HepG2 (cell line): ENCODE data around the gene GLIS2. TPM values are rescaled to one million over a fixed set of nuclear protein-coding genes. Genes with fewer than 3 reads are reported as not detected.

ENCODE experiments used
- AGO2 ChIP-seq: fragments of 200-400 bp; formaldehyde crosslinking; optimal IDR thresholded peaks from 2 replicates; pipeline ENCODE3; 2017; ENCODE audit warnings: mild to moderate bottlenecking, low read depth, low read length, moderate library complexity
- CBX1 ChIP-seq: IDR thresholded peaks from one replicate; pipeline ENCODE4 v1.6.1; 2016; ENCODE audit warnings: antibody characterized with exemption, low read depth
- DMAP1 ChIP-seq: IDR thresholded peaks from 2 replicates; pipeline ENCODE4 v1.6.1; 2016
- ELF1 ChIP-seq: sonication (generic); formaldehyde crosslinking; IDR thresholded peaks from 2 replicates; pipeline ENCODE4 v1.4.0; 2020; ENCODE audit warnings: missing genetic modification reagents
- FOSL2 ChIP-seq: sonication (generic); formaldehyde crosslinking; IDR thresholded peaks from 2 replicates; pipeline ENCODE4 v1.4.0; 2020; ENCODE audit warnings: missing genetic modification reagents
- KAT7 ChIP-seq: IDR thresholded peaks from 2 replicates; pipeline ENCODE4 v1.6.1; 2018; ENCODE audit warnings: borderline replicate concordance, missing compliant biosample characterization
- KDM4B ChIP-seq: sonication (generic); formaldehyde crosslinking; IDR thresholded peaks from 2 replicates; pipeline ENCODE4 v1.4.0; 2020; ENCODE audit warnings: missing genetic modification reagents
- MEF2D ChIP-seq: sonication (generic); formaldehyde crosslinking; IDR thresholded peaks from 2 replicates; pipeline ENCODE4 v1.5.1; 2020; ENCODE audit warnings: mild to moderate bottlenecking, missing genetic modification reagents
- MTA3 ChIP-seq: sonication (generic); formaldehyde crosslinking; IDR thresholded peaks from 2 replicates; pipeline ENCODE4 v1.4.0; 2020; ENCODE audit warnings: missing genetic modification reagents
- MXD3 ChIP-seq: IDR thresholded peaks from 2 replicates; pipeline ENCODE4 v1.6.1; 2016; ENCODE audit warnings: mild to moderate bottlenecking, missing biosample characterization, missing genetic modification reagents
- NFE2 ChIP-seq: sonication (generic); formaldehyde crosslinking; IDR thresholded peaks from 2 replicates; pipeline ENCODE4 v1.4.0; 2020; ENCODE audit warnings: missing genetic modification reagents
- NFE2L1 ChIP-seq: sonication (generic); formaldehyde crosslinking; IDR thresholded peaks from 2 replicates; pipeline ENCODE4 v1.4.0; 2020; ENCODE audit warnings: missing genetic modification reagents, mild to moderate bottlenecking, borderline replicate concordance
- NR2F2 ChIP-seq: IDR thresholded peaks from 2 replicates; pipeline ENCODE4 v1.6.1; 2012; ENCODE audit warnings: low read depth, inconsistent platforms, borderline replicate concordance
- SALL1 ChIP-seq: sonication (generic); formaldehyde crosslinking; IDR thresholded peaks from 2 replicates; pipeline ENCODE4 v1.8.0; 2022; ENCODE audit warnings: mild to moderate bottlenecking, missing genetic modification reagents
- SOX5 ChIP-seq: IDR thresholded peaks from 2 replicates; pipeline ENCODE4 v1.6.1; 2016; ENCODE audit warnings: borderline replicate concordance
- SYNCRIP ChIP-seq: fragments of 200-400 bp; formaldehyde crosslinking; IDR thresholded peaks from 2 replicates; pipeline ENCODE4 v1.6.1; 2018; ENCODE audit warnings: mild to moderate bottlenecking, low read depth, low read length; ENCODE audit not compliant: insufficient read depth
- TAF1 ChIP-seq: sonication (generic); formaldehyde crosslinking; IDR thresholded peaks from 2 replicates; pipeline ENCODE4 v1.4.0; 2020; ENCODE audit warnings: missing genetic modification reagents
- ZNF101 ChIP-seq: sonication (generic); formaldehyde crosslinking; IDR thresholded peaks from 2 replicates; pipeline ENCODE4 v1.4.0; 2020; ENCODE audit warnings: mild to moderate bottlenecking, low read depth, missing genetic modification reagents, borderline replicate concordance
- ZNF138 ChIP-seq: sonication (generic); formaldehyde crosslinking; IDR thresholded peaks from 2 replicates; pipeline ENCODE4 v1.5.0; 2020; ENCODE audit warnings: mild to moderate bottlenecking, low read depth, missing genetic modification reagents
- ZNF264 ChIP-seq: sonication (generic); formaldehyde crosslinking; IDR thresholded peaks from 2 replicates; pipeline ENCODE4 v1.4.0; 2020; ENCODE audit warnings: missing genetic modification reagents
- ZNF547 ChIP-seq: sonication (generic); formaldehyde crosslinking; IDR thresholded peaks from 2 replicates; pipeline ENCODE4 v1.5.1; 2020; ENCODE audit warnings: mild to moderate bottlenecking, missing genetic modification reagents
- ZNF572 ChIP-seq: sonication (generic); formaldehyde crosslinking; IDR thresholded peaks from 2 replicates; pipeline ENCODE4 v1.5.1; 2020; ENCODE audit warnings: mild to moderate bottlenecking, missing genetic modification reagents
- ZNF709 ChIP-seq: sonication (generic); formaldehyde crosslinking; IDR thresholded peaks from 2 replicates; pipeline ENCODE4 v1.5.0; 2020; ENCODE audit warnings: mild to moderate bottlenecking, missing genetic modification reagents
- polyA plus RNA-seq, 8 experiments: library from polyadenylated mRNA; depleted of rRNA in 3 of 8; stranded (reverse) in 7 of 8; unstranded in 1 of 8; fragments of >200 nt; fragmentation: Illumina TruSeq in 4 of 8; extraction: Trizol in 4 of 8; gene quantifications; 2 replicates each; pipeline versions ENCODE4 v1.2.1 to v1.2.3, GENCODE V29; 2011 to 2016; ENCODE audit warnings: low read depth in 4 of 8, missing spikeins in 1 of 8, mixed read lengths in 1 of 8; ENCODE audit not compliant: insufficient read depth in 1 of 8
- total RNA-seq, 5 experiments: library from RNA; depleted of rRNA; stranded (reverse); fragments of >200 nt; fragmentation: Illumina TruSeq; extraction: Trizol; gene quantifications; 2 replicates each; pipeline ENCODE4 v1.2.3, GENCODE V29; 2016; ENCODE audit warnings: low read depth in 1 of 5
- TF ChIP-seq, protein P1 (sequence below): sonication (generic); formaldehyde crosslinking; IDR thresholded peaks from 2 replicates; pipeline ENCODE4 v1.8.1; 2023; ENCODE audit warnings: mild to moderate bottlenecking, inconsistent platforms, moderate library complexity, missing genetic modification reagents, borderline replicate concordance
- TF ChIP-seq, protein P2 (sequence below): sonication (generic); formaldehyde crosslinking; IDR thresholded peaks from 2 replicates; pipeline ENCODE4 v1.4.0; 2020; ENCODE audit warnings: missing genetic modification reagents, borderline replicate concordance
- TF ChIP-seq, protein P3 (sequence below): sonication (generic); formaldehyde crosslinking; IDR thresholded peaks from 2 replicates; pipeline ENCODE4 v1.4.0; 2020; ENCODE audit warnings: missing genetic modification reagents, mild to moderate bottlenecking, borderline replicate concordance

The GLIS2 gene
- total and polyA plus RNA-seq, 2 of the 13 experiments (the other 11 are each of a cell fraction or from before 2014, with no cell fraction given) = 0.28 to 0.29 TPM

DNA sequence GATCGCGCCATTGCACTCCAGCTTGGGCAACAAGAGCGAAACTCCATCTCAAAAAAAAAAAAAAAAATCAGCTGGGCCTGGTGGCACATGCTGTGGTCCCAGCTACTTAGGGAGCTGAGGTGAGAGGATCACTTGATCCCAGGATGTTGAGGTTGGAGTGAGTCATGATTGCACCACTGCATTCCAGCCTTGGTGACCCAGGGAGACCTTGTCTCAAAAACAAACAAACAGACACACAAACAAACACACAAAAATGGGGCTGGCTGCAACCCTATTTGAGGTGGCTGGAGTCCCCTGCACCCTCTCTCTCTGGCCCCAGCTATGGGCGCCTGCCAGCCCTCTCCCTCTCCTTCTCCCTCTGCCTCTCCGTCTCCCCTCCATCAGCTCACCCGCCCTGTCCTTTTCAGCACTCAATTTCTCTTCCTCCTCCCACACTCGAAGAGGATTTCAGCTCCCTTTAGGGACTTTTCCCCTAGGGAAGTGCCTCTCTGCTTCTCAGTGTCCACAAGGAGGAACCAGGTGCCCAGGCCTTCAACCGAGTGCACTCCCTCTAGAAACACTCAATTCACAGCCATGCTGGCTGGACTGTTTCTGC is 25.5 kb upstream of the GLIS2 start (continued):
- no peak for TF ChIP-seq KDM4B (CRISPR knock-in tag)
- no peak for TF ChIP-seq AGO2
- TF ChIP-seq FOSL2 = peak; percentile 98
- TF ChIP-seq, protein P1, sequence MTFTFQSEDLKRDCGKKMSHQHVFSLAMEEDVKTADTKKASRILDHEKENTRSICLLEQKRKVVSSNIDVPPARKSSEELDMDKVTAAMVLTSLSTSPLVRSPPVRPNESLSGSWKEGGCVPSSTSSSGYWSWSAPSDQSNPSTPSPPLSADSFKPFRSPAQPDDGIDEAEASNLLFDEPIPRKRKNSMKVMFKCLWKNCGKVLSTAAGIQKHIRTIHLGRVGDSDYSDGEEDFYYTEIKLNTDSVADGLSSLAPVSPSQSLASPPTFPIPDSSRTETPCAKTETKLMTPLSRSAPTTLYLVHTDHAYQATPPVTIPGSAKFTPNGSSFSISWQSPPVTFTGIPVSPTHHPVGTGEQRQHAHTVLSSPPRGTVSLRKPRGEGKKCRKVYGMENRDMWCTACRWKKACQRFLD (CRISPR knock-in tag) = no peak
- no peak for TF ChIP-seq SYNCRIP
- no peak for TF ChIP-seq ZNF572 (CRISPR knock-in tag)
- TF ChIP-seq SALL1 (CRISPR knock-in tag) = peak; percentile 78
- TF ChIP-seq CBX1 = no peak
- no peak for TF ChIP-seq MXD3 (CRISPR knock-in tag)
- TF ChIP-seq, protein P2, sequence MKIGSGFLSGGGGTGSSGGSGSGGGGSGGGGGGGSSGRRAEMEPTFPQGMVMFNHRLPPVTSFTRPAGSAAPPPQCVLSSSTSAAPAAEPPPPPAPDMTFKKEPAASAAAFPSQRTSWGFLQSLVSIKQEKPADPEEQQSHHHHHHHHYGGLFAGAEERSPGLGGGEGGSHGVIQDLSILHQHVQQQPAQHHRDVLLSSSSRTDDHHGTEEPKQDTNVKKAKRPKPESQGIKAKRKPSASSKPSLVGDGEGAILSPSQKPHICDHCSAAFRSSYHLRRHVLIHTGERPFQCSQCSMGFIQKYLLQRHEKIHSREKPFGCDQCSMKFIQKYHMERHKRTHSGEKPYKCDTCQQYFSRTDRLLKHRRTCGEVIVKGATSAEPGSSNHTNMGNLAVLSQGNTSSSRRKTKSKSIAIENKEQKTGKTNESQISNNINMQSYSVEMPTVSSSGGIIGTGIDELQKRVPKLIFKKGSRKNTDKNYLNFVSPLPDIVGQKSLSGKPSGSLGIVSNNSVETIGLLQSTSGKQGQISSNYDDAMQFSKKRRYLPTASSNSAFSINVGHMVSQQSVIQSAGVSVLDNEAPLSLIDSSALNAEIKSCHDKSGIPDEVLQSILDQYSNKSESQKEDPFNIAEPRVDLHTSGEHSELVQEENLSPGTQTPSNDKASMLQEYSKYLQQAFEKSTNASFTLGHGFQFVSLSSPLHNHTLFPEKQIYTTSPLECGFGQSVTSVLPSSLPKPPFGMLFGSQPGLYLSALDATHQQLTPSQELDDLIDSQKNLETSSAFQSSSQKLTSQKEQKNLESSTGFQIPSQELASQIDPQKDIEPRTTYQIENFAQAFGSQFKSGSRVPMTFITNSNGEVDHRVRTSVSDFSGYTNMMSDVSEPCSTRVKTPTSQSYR (CRISPR knock-in tag) = no peak
- TF ChIP-seq DMAP1 (CRISPR knock-in tag) = no peak
- TF ChIP-seq, protein P3, sequence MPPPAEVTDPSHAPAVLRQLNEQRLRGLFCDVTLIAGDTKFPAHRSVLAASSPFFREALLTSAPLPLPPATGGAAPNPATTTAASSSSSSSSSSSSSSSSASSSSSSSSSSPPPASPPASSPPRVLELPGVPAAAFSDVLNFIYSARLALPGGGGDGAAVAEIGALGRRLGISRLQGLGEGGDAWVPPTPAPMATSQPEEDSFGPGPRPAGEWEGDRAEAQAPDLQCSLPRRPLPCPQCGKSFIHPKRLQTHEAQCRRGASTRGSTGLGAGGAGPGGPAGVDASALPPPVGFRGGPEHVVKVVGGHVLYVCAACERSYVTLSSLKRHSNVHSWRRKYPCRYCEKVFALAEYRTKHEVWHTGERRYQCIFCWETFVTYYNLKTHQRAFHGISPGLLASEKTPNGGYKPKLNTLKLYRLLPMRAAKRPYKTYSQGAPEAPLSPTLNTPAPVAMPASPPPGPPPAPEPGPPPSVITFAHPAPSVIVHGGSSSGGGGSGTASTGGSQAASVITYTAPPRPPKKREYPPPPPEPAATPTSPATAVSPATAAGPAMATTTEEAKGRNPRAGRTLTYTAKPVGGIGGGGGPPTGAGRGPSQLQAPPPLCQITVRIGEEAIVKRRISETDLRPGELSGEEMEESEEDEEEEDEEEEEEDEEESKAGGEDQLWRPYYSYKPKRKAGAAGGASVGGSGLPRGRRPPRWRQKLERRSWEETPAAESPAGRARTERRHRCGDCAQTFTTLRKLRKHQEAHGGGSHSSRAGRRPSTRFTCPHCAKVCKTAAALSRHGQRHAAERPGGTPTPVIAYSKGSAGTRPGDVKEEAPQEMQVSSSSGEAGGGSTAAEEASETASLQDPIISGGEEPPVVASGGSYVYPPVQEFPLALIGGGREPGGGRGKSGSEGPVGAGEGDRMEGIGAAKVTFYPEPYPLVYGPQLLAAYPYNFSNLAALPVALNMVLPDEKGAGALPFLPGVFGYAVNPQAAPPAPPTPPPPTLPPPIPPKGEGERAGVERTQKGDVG (CRISPR knock-in tag) = no peak
- no peak for TF ChIP-seq NFE2 (CRISPR knock-in tag)
- peak; percentile 63; the same call in 1 of the 2 replicates for TF ChIP-seq SOX5 (CRISPR knock-in tag)
- TF ChIP-seq KAT7 (CRISPR knock-in tag) = no peak
- TF ChIP-seq ZNF709 (CRISPR knock-in tag) = peak; percentile 28; the same call in 1 of the 2 replicates
- no peak for TF ChIP-seq ZNF547 (CRISPR knock-in tag)
- TF ChIP-seq ZNF138 (CRISPR knock-in tag) = no peak
- TF ChIP-seq NR2F2 = peak; percentile 65; the same call in 1 of the 2 replicates
- TF ChIP-seq ELF1 (CRISPR knock-in tag) = no peak
- no peak for TF ChIP-seq TAF1 (CRISPR knock-in tag)
- TF ChIP-seq ZNF101 (CRISPR knock-in tag) = no peak
- no peak for TF ChIP-seq NFE2L1 (CRISPR knock-in tag)
- TF ChIP-seq MEF2D = no peak
- TF ChIP-seq ZNF264 (CRISPR knock-in tag) = no peak
- TF ChIP-seq MTA3 (CRISPR knock-in tag) = no peak
